Measurements from ENCODE around the gene SLC37A2.

The SLC37A2 gene

DNA sequence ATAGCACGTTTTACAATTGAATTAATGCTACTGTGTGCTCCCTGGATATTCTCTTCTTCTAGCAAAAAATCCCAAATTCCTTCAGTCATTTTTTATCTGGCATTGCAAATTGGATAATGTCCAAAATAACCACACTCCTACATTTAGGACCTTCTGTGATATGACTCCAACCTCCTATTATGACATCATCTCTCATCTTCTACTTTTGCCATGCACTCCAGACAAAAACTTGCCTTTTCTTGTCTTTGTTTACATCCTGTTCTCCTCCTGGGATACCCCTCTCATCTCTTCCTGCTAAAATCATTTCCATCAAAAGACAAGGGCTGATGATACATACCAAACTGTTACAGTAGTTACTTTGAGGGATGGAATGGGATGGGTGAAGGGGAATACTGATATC is 69.0 kb downstream of the SLC37A2 start:
- TF ChIP-seq CTCF (IDR thresholded peaks at IDR 0.05; ENCODE audit: control insufficient read depth, extremely low read depth, insufficient read depth): no peak
- DNase-seq (ENCODE audit: low read depth): no peak
- H3K4me3 ChIP-seq (ENCODE audit: low read depth, low read length): no peak overlapping the region

- no peak for TF ChIP-seq CTCF (IDR thresholded peaks at IDR 0.05; ENCODE audit: control insufficient read depth, extremely low read depth, insufficient read depth)
- DNase-seq (ENCODE audit: low read depth): no peak
- no peak overlapping the region for H3K4me3 ChIP-seq (ENCODE audit: low read depth, low read length)
Observed at GRCh38 chr11:125132596-125132995, 69.5 kb downstream of the SLC37A2 start.

- DNase-seq (ENCODE audit: low read depth): no peak
- H3K4me3 ChIP-seq (ENCODE audit: low read depth, low read length): no peak overlapping the region
- TF ChIP-seq CTCF (IDR thresholded peaks at IDR 0.05; ENCODE audit: control insufficient read depth, extremely low read depth, insufficient read depth): no peak
Observed at GRCh38 chr11:125136001-125136400, 72.9 kb downstream of the SLC37A2 start.

GRCh38 chr11:125138966-125139365 is 75.9 kb downstream of the SLC37A2 start:
- no peak overlapping the region for H3K4me3 ChIP-seq (ENCODE audit: low read depth, low read length)
- no peak for TF ChIP-seq CTCF (IDR thresholded peaks at IDR 0.05; ENCODE audit: control insufficient read depth, extremely low read depth, insufficient read depth)
- no peak for DNase-seq (ENCODE audit: low read depth)

DNA sequence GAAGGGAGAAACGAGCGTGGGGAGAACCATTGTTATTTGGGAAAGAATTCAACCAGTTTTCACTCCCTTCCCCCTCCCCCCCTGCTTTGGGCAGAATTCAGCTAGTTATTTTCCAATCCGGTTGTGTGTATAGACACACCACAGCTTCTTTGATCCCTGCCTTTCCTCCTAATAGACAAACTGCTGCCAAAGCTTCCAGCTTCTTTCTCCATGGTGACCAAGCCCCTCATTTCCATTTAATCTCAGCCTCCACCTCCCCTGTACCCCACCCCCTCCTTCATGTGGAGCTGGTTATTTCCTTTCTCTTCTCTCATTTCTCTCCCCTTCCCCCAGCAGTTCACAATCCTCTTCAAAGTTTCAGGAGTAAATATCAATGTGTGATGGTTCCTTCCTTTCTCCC is 76.7 kb downstream of the SLC37A2 start:
- no peak for DNase-seq (ENCODE audit: low read depth)

More for the DNA sequence above, 76.7 kb downstream of the SLC37A2 start:
- no peak overlapping the region for H3K4me3 ChIP-seq (ENCODE audit: low read depth, low read length)
- no peak for TF ChIP-seq CTCF (IDR thresholded peaks at IDR 0.05; ENCODE audit: control insufficient read depth, extremely low read depth, insufficient read depth)
